Skeletal muscle tissue (tissue), 4 donors: ENCODE data around the gene CHGA. TPM values are rescaled to one million over a fixed set of nuclear protein-coding genes. Genes with fewer than 3 reads are reported as not detected.

ENCODE experiments used
- H3K27ac ChIP-seq: one replicate; pipeline ENCODE4 v1.7.0; 2013; ENCODE audit warnings: mild to moderate bottlenecking, low read depth, low read length, inconsistent platforms
- H3K27me3 ChIP-seq, 3 donors: one replicate each; pipeline ENCODE4 v1.7.0; 2013; ENCODE audit warnings: low read length in 3 of 3; ENCODE audit not compliant: control insufficient read depth in 3 of 3, insufficient read depth in 3 of 3
- H3K36me3 ChIP-seq, 3 donors: one replicate each; pipeline ENCODE4 v1.7.0; 2013; ENCODE audit warnings: low read length in 3 of 3; ENCODE audit not compliant: control insufficient read depth in 3 of 3, insufficient read depth in 3 of 3
- H3K4me1 ChIP-seq, 3 donors: one replicate each; pipeline ENCODE4 v1.7.0; 2013; ENCODE audit warnings: low read length in 3 of 3, mild to moderate bottlenecking in 3 of 3; ENCODE audit not compliant: control insufficient read depth in 3 of 3, insufficient read depth in 3 of 3
- H3K4me3 ChIP-seq, 3 donors: one replicate each; pipeline ENCODE4 v1.7.0; 2013; ENCODE audit warnings: low read length in 3 of 3
- H3K9ac ChIP-seq, 3 donors: one replicate each; pipeline ENCODE4 v1.7.0; 2013; ENCODE audit warnings: low read length in 3 of 3, mild to moderate bottlenecking in 3 of 3, moderate library complexity in 2 of 3, low read depth in 1 of 3
- H3K9me3 ChIP-seq, 3 donors: one replicate each; pipeline ENCODE4 v1.7.0; 2013; ENCODE audit warnings: low read length in 3 of 3; ENCODE audit not compliant: control insufficient read depth in 3 of 3
- total RNA-seq: library from RNA; depleted of rRNA; stranded (reverse); fragments of >200 nt; gene quantifications from one replicate; pipeline ENCODE4 v1.2.3, GENCODE V29; 2014
- donor health status: Osteomylitis.

CHGA gene
- total RNA-seq, 1 donor from 2014 or later: 0.52 TPM

DNA sequence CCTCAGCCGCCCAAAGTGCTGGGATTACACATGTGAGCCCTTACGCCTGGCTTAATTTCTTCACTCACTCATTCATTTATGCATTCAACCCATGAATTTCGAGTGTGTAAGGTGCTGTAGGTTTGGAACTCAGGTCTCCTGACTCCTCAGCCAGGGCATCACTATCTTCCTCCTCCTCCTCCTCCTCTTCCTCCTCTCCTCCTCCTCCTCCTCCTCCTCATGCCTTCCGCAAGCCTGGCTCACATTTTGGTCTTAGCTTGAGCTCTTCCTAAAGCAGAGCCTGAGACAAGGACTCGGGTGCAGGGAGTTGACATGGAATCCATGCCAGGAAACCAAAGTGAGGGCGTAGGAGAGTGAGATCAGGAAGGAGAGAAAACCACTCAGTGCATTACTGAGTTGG lies 20.8 kb upstream of the CHGA start:
- peaks cover 18 to 29% (median 22%) of the 10 kb centered on the region in 3 donors for H3K27me3 ChIP-seq

DNA sequence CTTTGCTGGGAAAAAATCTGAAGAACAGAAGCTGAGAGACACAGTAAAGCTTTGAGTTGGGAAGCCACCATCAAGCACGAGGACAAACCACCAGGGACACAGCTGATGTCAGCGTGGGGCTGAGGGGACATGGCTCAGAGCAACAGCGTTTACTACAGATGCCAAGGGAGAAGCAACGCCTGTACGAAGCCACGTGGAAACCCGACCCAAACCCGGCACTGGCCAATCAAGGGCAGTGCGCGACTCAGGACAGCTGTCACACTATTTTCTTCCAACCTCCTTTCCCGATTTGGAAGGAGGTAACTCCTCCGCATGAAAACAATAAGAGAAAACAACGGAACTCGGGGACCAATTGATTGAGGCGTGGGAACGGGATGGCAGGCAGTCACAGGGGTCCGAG lies 20.2 kb upstream of the CHGA start:
- H3K27me3 ChIP-seq: peaks cover 17 to 27% (median 22%) of the 10 kb centered on the region in 3 donors
- H3K27ac ChIP-seq: no peak overlapping the region
- no peak overlapping the region for H3K4me3 ChIP-seq
- no peaks in the 10 kb centered on the region for H3K4me1 ChIP-seq
- no peaks in the 10 kb centered on the region for H3K36me3 ChIP-seq
- peaks cover 0 to 2% (median 0%) of the 10 kb centered on the region in 3 donors for H3K9me3 ChIP-seq
- no peak overlapping the region for H3K9ac ChIP-seq

More for the DNA sequence above, 20.8 kb upstream of the CHGA start:
- peaks cover 0 to 2% (median 0%) of the 10 kb centered on the region in 3 donors for H3K9me3 ChIP-seq
- H3K4me3 ChIP-seq: no peak overlapping the region
- no peaks in the 10 kb centered on the region for H3K4me1 ChIP-seq
- no peak overlapping the region for H3K9ac ChIP-seq
- H3K36me3 ChIP-seq: no peaks in the 10 kb centered on the region
- H3K27ac ChIP-seq: no peak overlapping the region

DNA sequence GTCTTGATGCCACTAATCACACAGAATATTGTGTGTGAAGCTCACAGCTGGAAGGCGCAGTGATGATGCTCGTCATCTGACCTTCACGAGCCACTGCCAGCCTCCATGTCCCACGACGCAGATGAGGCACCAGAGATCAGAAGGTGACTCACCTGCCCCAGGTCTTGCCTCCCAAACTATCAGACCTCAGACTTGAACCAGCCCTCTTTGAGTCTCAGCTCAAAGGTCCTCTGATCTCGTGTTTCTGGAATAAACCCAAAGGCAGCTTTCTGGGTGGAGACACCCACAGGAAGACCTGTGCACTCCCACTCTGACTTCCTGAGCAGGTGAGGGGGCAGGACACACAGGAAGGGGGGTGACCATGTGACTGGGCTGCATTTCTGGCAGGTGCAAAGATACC lies 19.6 kb upstream of the CHGA start:
- Histone ChIP-seq H3K4me1 (no peaks in the 10 kb centered on the region), H3K27ac (no peak overlapping the region), H3K27me3 (peaks cover 17 to 27% (median 18%) of the 10 kb centered on the region in 3 donors), H3K36me3 (no peaks in the 10 kb centered on the region), H3K9ac (no peak overlapping the region), H3K9me3 (peaks cover 0 to 2% (median 0%) of the 10 kb centered on the region in 3 donors), H3K4me3 (no peak overlapping the region)

DNA sequence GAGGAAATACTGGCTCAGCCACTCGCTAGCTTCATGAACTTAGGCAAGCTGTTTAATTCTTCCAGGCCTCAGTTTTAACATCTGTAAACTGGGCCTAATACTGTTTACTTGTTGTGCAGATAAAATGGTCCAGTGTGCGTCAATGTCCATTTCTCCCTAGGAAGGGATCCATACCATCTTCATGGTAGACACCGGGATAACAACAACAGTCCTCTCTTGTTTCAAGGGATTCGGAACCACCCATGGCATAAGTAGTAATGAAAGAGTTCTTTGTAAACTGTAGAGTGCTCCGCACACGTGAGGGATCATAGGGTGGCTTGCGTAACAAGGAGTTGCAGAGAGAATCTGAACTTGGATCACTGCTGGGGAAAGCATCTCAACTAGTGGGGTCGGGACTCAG lies 17.3 kb upstream of the CHGA start:
- Histone ChIP-seq H3K4me3 (no peak overlapping the region), H3K9me3 (peaks cover 0 to 2% (median 0%) of the 10 kb centered on the region in 3 donors), H3K4me1 (no peaks in the 10 kb centered on the region), H3K27ac (no peak overlapping the region), H3K9ac (no peak overlapping the region), H3K36me3 (no peaks in the 10 kb centered on the region), H3K27me3 (peaks cover 16 to 24% (median 17%) of the 10 kb centered on the region in 3 donors)

DNA sequence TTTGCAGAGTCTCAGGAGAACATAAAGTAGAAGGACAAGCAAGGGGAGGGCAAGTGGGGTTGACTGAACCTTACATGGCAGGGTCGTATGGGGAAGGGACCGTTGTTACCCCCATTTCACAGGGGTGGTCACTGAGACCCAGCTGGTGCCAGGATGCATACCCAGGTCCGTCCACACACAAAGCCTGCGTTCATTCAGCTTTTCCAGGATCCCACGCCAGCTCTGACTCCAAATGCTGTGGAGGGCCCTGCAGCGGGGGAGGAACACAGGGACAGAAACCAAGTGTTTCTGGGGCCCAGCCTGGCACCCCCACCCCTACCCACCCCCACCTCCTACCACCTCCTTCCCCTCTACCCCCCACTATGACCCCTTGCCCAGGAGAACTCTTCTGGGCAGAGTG lies 16.5 kb upstream of the CHGA start:
- no peak overlapping the region for H3K27ac ChIP-seq
- H3K9ac ChIP-seq: no peak overlapping the region
- H3K27me3 ChIP-seq: peaks cover 16 to 19% (median 17%) of the 10 kb centered on the region in 3 donors
- no peak overlapping the region for H3K4me3 ChIP-seq
- peaks cover 0 to 2% (median 0%) of the 10 kb centered on the region in 3 donors for H3K9me3 ChIP-seq
- no peaks in the 10 kb centered on the region for H3K4me1 ChIP-seq
- no peaks in the 10 kb centered on the region for H3K36me3 ChIP-seq

DNA sequence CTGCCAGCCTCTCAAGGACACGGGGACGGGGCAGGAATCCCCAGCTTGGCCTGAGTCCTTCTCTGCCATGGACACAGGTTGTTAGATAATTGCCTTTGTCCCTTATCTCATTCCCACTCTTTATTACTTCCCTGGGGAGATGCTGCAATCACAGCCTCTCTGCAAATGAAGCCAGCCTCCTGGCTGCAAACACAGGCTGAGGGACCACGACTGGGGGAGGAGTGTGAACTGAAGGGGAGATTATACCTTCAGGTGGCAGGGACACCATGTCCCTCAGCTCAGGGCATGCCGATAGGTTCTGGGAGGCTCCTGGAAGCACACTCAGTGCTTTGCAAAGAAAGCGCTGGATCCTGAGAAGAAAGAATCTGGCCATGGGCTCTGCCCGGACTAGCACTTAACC lies 16.1 kb upstream of the CHGA start:
- H3K9me3 ChIP-seq: peaks cover 0 to 2% (median 0%) of the 10 kb centered on the region in 3 donors
- no peaks in the 10 kb centered on the region for H3K4me1 ChIP-seq
- H3K4me3 ChIP-seq: no peak overlapping the region
- no peaks in the 10 kb centered on the region for H3K36me3 ChIP-seq
- H3K27me3 ChIP-seq: peaks cover 16 to 19% (median 17%) of the 10 kb centered on the region in 3 donors
- no peak overlapping the region for H3K9ac ChIP-seq
- no peak overlapping the region for H3K27ac ChIP-seq

DNA sequence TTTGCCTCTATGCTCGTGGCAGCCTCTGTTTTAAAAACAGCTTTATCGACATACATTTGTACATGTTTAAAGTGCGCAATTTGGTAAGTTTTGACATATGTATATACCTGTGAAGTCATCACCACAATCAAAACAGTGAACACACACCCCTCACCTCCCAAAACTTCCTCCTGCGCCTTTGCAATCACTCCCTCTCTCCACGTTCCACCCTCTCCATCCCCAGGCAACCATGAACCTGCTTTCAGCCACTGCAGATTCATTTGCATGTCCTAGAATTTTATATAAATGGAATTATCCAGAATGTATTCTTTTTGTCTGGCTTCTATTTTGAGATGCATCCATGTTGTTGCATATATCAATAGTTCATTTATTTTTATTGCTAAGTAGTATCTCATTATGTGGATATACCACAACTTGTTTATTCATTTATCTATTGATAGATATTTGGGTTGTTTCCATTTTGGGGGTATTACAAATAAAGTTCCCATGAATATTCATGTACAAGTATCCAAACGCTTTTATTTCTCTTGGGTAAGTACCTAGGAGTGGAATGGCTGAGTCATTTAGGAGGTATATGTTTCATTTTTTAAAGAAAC lies 15.5 kb upstream of the CHGA start:
- peaks cover 12 to 15% (median 14%) of the 10 kb centered on the region in 3 donors for H3K27me3 ChIP-seq
- no peak overlapping the region for H3K9ac ChIP-seq

DNA sequence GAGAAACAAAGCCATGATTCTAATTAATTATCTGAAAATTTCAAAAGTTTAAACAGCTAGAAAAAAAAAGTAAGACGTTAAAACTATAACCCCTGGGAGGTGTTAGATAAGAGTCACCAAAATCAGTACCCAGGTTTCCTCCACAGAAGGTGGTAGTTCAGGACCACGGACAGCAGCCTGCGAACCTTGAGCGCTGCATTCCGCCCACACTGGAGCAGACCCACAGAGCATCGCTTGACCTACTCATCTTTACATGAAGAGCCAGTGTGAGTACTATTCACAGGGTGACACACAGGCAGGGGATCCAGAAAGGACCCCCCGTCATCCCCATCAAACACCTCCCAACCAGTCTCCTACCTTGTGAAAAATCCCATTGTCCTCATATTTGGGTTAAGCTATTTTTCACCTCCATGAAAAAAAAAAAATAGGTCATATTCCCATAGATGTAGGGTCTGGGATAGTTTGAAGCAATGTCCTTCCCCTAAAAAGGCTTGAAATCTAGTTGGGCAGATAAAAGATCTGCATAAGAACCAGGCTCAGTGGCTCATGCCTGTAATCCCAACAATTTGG lies 8.8 kb upstream of the CHGA start:
- H3K4me3 ChIP-seq: no peak overlapping the region
- H3K27ac ChIP-seq: no peak overlapping the region
- no peaks in the 10 kb centered on the region for H3K4me1 ChIP-seq
- H3K36me3 ChIP-seq: no peaks in the 10 kb centered on the region
- no peaks in the 10 kb centered on the region for H3K9me3 ChIP-seq
- H3K27me3 ChIP-seq: peaks cover 0 to 11% (median 2%) of the 10 kb centered on the region in 3 donors
- no peak overlapping the region for H3K9ac ChIP-seq

More for the DNA sequence above, 15.5 kb upstream of the CHGA start:
- Histone ChIP-seq H3K36me3 (no peaks in the 10 kb centered on the region), H3K9me3 (peaks cover 0 to 2% (median 0%) of the 10 kb centered on the region in 3 donors), H3K4me1 (no peaks in the 10 kb centered on the region), H3K27ac (no peak overlapping the region), H3K4me3 (no peak overlapping the region)

DNA sequence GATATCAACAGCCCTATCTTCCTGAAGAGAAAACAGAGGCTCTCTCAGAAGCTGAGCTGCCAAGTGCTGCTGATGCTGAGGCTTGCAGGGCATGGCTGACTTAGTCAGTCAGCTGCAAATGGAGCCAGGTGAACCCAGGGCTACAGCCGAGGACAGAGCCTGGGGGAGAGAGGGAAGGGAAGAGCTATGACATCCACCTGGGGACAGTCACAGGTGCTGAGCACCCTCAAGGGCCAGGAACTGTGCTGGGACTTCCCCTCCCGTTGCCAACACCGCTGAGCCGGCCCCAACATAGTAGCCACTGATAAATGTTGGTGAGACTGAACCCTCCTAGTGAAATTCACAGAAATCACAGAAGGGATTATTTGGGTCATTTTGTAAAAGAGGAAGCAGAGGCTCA lies 6.7 kb upstream of the CHGA start:
- no peak overlapping the region for H3K4me3 ChIP-seq
- H3K36me3 ChIP-seq: no peaks in the 10 kb centered on the region
- H3K27ac ChIP-seq: no peak overlapping the region
- H3K9me3 ChIP-seq: no peaks in the 10 kb centered on the region
- peaks cover 0 to 11% (median 5%) of the 10 kb centered on the region in 3 donors for H3K27me3 ChIP-seq
- H3K9ac ChIP-seq: no peak overlapping the region
- no peaks in the 10 kb centered on the region for H3K4me1 ChIP-seq

DNA sequence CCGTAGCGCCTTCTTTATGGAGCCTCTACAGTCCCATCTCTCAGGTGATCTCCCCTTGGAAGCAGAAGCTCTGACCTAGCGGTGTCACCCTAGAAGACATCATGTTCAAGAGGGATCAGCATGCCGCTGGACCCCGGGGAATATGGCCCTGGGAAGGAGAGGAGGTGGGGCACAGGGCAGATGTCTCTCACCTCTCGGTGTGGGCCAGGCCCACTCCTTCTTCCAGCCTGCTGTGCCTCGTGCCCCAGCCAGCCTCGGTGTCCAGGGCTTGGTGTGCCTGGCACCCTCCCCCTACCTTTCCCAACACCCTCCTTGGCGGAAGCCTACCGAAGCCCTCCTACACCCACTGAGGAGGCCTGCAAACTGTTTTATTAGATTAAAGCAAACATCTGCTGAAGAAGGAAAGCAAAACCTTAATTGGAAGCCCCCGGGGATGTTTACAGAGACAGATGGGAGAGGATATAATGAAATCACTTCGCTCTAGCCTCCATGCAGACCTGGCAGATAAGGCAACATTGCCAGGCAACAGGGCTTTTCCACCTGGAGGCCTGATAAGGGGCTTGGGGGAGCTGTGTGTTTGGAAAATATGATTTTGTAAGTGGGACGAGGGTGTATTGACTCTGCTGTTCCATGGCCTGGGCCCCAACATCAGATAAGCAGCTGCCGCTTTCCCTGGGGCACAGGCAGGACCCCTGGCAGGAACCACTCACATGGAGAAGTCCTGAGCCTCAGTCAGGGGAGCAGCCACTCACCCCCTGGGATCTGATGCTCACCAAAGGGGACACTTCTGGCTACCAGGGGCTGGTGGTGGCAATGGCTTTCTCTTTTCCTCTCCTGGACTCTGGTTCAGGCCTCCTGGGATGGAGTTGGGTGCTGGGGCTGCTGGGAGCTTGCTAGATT lies 5.7 kb upstream of the CHGA start:
- H3K4me1 ChIP-seq: no peaks in the 10 kb centered on the region
- no peaks in the 10 kb centered on the region for H3K9me3 ChIP-seq
- no peak overlapping the region for H3K27ac ChIP-seq
- H3K9ac ChIP-seq: no peak overlapping the region
- no peaks in the 10 kb centered on the region for H3K36me3 ChIP-seq
- peaks cover 4 to 17% (median 11%) of the 10 kb centered on the region in 3 donors for H3K27me3 ChIP-seq
- no peak overlapping the region for H3K4me3 ChIP-seq
